Stimulated activated CD8-positive, alpha-beta memory T cell treated with anti-CD3 and anti-CD28 coated beads, Interleukin-2, amount 100 ng/mL, for 1 hour (primary cell): ENCODE data around the gene LDLRAD4.

Source experiments
- DNase-seq, 2 donors: peaks; one replicate each; pipeline ENCODE4 v3.0.0-alpha.2; 2020; ENCODE audit warnings: low read depth in 2 of 2

LDLRAD4 gene

GRCh38 chr18:13446024-13446423 lies 227.5 kb downstream of the LDLRAD4 start:
- no peak for DNase-seq

DNA sequence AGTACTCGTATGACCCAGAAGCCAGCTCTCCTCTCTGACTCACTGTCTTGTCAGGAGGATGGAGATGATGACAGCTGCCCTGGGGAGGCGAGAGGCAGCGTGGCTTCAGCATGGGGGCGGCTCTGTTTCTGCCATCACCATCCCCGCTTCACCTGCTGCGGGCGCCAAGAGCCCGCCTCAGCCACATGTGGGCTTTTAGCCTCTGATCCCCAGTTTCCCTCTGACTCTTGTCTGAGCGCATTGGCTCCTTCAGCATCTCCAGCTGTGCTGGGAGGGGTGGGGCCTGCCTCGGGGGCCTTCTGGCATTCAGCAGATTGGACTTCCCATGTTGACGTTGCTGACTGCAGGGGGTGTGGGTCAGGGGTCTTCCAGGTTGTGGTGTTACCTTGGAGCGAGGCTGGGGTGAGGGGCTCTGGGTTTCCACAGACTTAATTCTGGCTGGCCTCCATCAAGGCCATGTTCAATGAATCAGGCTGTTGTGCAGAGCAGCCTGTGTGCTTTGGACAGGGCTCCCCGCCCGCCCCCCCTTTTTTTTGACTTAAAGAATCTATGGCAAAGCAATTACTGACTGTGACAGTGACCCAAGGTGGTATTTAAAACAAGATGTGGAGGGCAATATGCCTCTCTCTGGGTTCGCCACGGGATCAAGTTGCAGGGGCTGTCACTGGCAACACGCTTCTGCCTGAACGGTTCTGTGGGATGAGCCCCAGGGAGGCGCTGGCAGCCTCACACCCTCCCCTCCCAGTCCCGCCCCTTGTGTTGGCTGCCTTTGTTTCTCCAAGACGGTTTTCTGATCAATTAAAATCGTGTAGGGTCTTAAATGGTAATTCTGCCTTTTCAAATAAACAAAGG lies 228.3 kb downstream of the LDLRAD4 start:
- no peak for DNase-seq

- DNase-seq, result no peak
Measured at GRCh38 chr18:13447621-13448334, 229.2 kb downstream of the LDLRAD4 start.

DNA sequence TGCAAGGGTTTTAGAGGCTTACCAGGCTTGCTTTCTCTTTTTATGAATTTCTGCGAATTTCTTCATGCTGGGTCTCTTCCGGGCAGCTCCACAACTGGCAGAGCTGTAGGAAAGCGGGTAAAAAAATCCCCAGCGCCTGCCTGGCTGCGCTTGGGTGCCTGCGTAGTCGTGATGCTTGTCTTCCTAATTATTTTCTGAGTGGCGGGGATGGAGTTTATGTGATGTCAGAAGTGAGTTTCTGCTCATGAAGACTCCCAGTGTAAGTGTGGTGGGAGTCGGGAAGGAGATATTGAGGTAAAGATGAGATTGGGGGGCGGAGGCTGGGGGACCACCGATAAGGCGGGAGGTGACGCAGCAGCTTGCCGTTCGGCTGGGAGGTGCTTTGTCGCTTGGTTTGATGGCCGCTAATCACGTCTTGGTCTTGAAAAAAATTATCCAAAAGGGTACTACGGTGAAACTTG lies 229.8 kb downstream of the LDLRAD4 start:
- DNase-seq, result no peak

DNA sequence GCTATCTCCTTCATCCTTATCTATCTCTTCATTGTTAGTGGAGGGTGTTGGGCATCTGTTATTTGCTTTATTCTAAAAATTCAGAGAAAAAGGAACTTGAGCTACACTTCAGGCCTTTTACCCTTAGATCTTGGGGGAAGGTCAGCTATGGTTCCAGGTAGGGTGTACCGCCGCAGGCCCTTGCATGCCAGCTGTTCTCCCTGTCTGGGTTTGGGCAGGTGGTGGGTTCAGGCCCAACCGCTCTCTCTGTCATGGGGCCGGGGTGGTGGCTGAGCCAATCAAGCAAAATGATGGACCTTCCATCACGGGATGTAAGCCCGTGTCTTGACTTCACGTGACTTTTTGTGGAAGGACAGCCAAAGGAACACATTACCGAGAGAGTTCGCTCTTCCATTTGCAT lies 231.1 kb downstream of the LDLRAD4 start:
- DNase-seq, result no peak

GRCh38 chr18:13450289-13451212 lies 232.0 kb downstream of the LDLRAD4 start:
- no peak for DNase-seq

GRCh38 chr18:13451213-13451540 lies 232.6 kb downstream of the LDLRAD4 start:
- DNase-seq, result no peak

DNA sequence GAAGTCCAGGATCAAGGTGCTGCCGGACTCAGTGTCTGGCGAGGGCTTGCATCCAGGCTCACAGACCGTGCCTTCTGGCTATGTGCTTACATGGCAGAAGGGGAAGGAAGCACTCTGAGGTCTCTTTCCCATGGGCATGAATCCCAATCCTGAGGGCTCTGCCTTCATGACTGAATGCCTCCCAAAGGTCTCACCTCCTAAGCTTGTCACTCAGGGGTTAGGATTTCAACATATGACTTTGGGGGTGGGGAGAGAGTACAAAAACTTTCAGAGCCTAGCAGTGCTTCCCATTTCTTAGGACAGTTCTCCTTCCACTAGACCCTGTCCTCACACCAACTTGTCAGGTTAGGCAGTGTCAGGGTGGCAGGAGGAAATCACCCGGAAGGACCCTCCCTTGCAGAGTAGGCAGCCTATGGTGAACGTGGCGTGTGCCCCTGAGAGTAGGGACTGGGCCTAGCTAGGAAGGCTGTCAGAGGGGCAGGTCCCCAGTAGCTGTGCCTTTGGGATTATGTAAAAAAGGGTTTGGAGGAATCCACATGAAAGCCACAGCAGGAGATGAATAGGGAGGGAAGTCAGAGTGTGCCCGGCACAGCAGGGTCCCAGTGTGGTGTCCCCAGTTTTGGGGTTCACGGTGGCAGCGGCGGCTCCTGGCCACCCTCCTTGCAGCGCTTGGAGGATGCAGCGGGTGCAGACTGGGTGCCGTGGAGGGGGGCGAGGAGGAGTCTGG lies 233.3 kb downstream of the LDLRAD4 start:
- DNase-seq, result no peak

- DNase-seq, result no peak
Measured at GRCh38 chr18:13452388-13452811, 233.8 kb downstream of the LDLRAD4 start.

GRCh38 chr18:13452871-13453680 lies 234.5 kb downstream of the LDLRAD4 start:
- DNase-seq, result no peak

GRCh38 chr18:13453714-13454113 lies 235.2 kb downstream of the LDLRAD4 start:
- no peak for DNase-seq

- no peak for DNase-seq
Measured at GRCh38 chr18:13454363-13455150, 236.0 kb downstream of the LDLRAD4 start.

- no peak for DNase-seq
Measured at GRCh38 chr18:13455471-13455870, 236.9 kb downstream of the LDLRAD4 start.

DNA sequence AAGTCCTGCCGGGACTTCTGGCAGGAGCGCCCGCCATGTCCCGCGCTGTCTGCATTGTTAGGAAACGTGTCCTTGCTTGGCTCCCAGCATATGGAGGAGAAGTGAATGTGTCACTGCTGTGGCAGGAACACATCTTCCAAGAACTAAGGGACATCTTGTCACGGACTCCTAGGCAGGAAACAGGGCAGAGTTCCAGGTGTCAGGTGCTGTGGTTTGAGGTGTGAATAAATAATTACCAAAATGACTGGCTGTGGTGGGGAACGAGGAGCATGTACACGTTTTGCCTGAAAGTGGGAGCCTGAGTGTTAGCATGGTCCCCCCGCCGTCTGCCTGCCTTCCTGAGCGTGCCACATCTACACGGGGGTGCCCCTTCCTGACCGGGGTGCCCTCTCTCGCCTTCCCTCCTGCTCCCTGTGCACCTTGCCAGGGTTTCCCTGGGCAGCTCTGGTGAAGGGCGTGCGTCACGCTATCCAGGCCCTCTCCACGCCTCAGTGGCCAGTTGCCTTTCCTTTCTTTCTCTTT lies 237.5 kb downstream of the LDLRAD4 start:
- DNase-seq, result no peak

DNA sequence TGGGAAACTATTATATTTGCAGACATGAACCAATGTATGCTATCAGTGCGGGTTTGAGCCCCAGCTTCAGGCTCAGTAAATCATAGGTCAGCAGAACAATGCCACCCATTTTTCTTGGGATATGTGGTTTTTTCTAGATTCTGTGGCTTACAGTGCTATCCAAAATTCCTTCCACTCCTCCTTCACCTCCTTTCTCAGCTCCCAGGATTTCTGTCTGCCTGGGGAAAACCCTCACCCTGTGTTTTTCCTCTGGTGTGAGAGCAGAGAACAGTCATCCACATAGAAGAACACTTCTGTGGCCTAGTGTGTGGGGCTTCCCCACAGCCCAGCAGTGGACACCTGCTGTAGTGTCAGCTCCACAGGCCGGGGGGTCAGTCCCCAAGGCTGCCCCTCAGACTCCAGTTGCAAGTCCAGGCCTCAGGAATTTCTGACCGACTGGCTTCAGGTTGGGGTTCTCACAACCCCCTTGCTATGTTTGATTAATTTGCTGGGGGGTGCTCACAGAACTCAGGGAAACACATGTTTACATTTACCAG lies 238.2 kb downstream of the LDLRAD4 start:
- DNase-seq, result no peak

DNA sequence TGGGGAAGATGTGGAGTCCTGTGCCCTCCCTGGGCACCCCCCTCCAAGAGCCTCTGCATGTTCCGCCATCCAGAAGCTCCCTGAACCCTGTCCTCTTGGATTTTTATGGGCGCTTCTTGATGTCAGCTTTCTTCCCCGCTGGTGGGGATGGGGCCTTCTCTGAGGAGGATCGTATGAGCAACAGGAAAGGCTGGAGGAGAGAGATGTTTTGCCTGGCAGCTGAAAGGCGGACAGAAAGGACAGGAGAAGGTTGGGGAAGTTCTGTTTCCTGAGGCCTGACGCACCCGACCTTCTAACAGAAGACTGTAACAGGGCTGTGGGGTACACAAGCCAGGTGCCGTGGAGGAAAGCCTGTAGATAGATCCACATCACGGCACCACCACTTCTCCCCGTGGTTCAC lies 238.8 kb downstream of the LDLRAD4 start:
- no peak for DNase-seq

- DNase-seq, result no peak
Measured at GRCh38 chr18:13460946-13461345, 242.4 kb downstream of the LDLRAD4 start.

GRCh38 chr18:13461469-13461868 lies 242.9 kb downstream of the LDLRAD4 start:
- no peak for DNase-seq

GRCh38 chr18:13461936-13462335 lies 243.4 kb downstream of the LDLRAD4 start:
- no peak for DNase-seq
